NCI-H82 (cell line): ENCODE data around the gene GSAP.
"Not testable (repeated sequence)": the region's sequence is repeated elsewhere in the genome, so short reads cannot be mapped to it uniquely, and the experiment has no call there.

Source experiments
- DNase-seq: peaks from one replicate; lab custom pipeline; 2025; lab: John Stamatoyannopoulos, UW

The GSAP gene, protein sequence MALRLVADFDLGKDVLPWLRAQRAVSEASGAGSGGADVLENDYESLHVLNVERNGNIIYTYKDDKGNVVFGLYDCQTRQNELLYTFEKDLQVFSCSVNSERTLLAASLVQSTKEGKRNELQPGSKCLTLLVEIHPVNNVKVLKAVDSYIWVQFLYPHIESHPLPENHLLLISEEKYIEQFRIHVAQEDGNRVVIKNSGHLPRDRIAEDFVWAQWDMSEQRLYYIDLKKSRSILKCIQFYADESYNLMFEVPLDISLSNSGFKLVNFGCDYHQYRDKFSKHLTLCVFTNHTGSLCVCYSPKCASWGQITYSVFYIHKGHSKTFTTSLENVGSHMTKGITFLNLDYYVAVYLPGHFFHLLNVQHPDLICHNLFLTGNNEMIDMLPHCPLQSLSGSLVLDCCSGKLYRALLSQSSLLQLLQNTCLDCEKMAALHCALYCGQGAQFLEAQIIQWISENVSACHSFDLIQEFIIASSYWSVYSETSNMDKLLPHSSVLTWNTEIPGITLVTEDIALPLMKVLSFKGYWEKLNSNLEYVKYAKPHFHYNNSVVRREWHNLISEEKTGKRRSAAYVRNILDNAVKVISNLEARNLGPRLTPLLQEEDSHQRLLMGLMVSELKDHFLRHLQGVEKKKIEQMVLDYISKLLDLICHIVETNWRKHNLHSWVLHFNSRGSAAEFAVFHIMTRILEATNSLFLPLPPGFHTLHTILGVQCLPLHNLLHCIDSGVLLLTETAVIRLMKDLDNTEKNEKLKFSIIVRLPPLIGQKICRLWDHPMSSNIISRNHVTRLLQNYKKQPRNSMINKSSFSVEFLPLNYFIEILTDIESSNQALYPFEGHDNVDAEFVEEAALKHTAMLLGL

DNA sequence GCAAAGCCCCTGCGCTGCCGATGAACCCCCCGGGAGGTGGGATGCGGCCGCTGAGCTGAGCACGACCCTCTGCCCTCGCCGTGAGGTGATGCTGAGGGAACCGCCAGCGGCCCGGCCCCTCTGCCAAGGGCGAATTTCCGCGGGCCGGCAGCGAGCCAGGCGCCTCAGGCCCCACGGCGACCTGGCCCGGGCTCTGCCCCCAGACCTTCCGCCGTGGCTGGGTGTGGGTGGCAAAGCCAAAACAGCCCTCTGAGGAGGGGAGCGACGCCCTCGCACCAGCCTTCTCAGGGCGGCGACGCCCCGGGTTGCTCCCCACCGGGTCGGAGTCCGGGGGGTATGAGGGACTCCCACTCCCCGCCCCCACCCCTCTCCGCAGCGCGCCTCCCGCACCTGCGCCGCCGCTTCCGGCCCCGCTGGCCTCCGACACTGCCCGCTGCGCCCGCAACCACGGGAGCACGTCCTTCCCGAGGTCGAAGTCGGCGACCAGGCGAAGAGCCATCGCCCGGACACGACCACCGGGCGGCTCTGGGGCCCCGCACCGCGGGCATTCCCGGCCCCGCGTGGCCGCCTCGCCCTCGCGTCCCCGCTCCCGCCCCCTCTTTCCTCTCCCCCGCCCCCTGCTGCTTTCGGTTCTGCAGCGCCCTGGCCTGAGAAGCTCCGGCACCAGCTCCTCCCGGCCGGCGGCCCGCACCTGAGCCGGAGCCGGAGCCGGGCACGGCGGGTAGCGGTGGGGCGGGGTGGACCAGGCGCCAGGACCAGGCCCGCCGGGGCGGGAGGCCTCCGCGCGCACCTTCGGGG is at the start of gene GSAP:
Gene GSAP (minus strand): TSS at position 527 of the 798 bp plus-strand sequence. CDS start 28 bp downstream, at position 499.
- DNase-seq, result peak; percentile 46

DNA sequence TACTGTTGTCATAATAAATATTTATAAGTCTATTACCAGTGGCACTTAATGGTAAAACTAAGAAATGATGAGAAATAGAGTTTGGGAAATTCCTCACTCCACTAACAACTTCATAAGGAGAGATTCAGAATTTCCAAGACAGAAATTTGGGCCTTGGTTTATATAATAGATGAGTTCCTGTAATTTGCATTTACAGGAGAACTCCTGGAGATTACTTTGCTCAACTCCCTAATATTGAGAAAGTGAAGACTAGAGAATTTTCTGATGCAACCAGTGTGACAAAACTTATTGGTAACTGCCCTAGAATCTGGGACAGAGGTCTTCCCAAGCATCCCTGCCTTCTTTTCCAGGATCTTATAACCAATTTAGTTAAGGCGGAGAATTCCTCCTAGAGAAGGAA is 49.1 kb upstream of the GSAP start:
- no peak for DNase-seq

DNA sequence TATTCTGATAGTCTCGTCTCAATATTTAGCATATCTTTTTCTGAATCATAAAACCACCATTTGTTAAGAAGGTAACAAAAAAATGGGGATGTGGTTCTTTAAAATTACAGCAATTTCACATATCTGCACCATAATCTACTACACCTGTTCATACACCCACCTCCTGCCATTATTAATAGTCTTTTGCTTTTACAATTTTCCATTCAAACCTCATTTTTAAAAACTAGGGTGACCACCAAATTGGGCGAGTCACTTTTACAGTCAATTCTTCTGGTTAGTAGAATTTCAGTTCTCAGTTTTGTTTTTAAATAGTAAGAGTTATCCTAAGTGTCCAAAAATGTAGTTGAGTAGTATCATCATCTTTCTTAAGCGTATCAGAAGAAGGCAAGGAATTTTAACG is 48.4 kb upstream of the GSAP start:
- DNase-seq, result no peak

DNA sequence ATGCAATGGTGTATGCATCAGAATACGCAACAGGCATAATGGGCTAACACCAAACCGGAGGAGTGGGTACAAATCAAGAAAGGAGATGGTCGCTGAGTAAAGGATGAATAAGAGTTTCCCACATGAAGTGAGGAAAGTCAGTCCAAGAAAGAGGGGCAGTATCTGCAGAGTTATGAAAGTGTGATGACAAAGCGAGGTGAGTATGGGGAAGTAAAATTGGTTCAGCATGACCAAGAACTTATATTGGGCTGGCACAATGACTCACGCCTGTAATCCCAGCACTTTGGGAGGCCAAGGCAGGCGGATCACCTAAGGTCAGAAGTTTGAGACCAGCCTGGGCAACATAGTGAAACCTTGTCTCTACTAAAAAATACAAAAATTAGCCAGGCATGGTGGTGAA is 47.5 kb upstream of the GSAP start:
- not testable (repeated sequence) for DNase-seq

DNA sequence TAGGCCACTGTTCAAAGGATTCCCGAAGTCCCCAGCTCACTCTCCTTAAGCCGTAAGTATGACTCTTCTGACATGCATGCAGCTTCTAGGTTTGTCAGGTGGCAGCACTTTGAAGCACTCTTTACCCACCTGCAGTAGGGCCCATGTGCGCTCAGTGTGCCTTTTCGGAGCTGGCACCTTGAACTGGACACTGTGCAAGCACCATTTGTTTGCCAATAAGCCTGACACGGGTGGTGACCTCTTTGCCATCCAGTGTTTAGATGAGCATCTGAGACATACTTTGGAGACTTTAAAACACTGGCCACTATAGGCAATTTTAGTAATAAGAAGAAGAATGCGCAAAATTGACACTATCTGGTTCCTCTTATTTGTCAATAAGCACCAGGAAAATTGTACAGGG is 45.7 kb upstream of the GSAP start:
- no peak for DNase-seq

DNA sequence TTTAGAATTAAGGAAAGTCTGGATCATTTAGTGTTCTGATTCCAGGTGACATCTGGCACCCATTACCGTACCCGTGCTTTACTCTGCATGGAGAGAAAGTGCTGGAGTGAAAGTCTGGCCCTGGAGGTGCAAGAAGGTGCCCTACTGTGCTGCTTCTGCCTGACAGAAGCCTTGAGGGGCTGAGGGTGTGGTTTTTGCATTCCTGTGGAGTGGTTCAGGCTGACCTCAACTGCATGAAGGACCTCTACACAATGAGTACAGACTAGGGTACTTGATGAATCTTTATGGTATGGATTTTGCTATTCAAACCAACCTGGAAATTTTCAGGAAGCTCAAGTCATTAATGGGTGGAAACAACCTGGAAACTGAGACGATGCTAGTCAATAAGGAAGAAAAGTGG is 45.1 kb upstream of the GSAP start:
- no peak for DNase-seq

DNA sequence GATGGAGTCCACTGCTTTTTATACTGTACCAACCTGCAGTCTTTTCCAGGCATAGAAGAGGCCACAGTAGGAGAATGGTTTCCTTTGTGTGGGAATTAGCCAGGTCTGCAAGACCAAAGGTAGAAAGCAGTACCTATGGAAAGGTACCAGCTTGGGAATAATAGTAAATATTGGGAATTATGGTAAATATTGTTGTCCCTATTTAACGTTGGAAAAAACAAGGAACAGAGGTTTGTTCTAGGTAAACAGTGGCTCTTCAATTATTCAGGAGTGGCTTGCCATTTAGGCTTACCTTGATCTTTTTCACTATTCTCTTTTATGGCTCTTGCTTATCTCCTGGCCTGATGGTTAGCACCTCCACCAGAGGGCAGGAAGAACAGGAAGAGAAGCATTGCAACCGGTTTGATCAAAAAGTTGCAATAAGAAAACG is 43.9 kb upstream of the GSAP start:
- DNase-seq, result no peak

DNA sequence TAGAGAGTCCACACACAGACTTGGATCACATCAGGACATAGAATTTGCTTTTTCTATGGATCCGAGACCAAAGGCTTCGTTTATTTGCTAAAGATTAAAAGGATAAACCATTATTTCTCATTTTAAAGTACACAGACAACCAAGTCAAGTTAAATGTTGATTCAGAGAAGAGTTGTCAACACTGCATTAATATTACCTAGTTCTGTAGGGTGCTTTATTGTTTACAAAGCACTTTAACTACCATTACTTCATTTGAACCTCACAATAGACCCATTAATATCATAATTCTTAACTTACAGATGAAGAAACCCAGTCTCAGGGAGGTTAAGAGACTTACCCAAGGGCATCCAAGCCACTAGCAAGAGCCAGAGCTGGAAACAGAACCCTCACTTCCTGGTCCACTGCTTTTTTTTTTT is 43.2 kb upstream of the GSAP start:
- DNase-seq, result no peak

DNA sequence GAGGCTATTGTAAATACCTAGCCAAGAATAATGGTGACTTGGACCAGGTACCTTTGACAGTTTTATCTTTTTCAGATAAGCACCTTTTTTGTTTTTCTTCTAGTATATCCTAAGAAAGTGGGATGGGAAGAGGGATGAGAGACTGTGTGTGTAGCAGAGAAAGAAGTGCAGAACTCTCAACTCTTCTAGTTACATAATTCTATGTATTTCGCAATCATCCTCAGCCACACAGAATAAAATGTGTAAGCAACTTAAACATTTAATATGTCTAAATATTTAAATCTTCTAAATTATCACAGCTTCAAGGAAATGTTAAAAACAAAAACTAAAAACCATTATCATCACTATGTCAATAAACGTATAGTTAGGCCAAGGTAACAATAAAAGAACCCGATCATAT is 42.6 kb upstream of the GSAP start:
- DNase-seq, result no peak

DNA sequence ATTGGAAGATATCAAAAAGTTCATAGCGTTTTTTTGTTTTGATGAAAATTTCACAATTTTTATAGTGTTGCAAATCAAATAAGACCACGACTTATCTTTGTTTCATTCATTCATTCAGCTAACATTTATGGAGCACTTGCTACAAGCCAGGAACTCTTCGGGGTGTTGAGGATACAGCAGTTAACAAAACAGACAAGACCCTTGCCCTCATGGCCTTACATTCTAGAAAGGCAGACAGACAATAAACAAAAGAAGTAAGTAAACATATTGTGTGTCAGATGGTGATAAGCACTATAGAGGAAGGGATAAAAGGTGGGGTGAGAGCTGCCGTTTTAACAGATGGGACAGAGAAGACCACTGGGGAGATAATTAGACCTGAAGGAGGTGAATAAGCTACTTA is 41.6 kb upstream of the GSAP start:
- peak; percentile 61 for DNase-seq

DNA sequence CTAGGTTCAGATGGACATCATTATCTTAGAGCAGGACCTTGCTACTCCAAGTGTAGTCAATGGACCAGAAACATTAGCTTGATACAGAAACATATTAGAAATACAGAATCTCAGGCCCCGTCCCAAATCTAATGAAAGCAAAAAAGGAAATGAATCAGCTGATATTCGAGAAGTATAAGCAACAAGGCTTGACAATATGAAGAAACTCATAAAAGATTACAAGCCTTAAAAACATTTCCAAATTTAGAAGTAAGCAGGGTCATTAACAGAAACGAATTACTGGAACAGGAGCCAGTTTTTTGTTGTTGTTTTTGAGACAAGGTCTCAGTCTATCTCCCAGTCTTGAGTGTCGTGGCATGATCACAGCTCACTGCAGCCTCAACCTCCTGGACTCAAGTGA is 40.5 kb upstream of the GSAP start:
- DNase-seq, result no peak

DNA sequence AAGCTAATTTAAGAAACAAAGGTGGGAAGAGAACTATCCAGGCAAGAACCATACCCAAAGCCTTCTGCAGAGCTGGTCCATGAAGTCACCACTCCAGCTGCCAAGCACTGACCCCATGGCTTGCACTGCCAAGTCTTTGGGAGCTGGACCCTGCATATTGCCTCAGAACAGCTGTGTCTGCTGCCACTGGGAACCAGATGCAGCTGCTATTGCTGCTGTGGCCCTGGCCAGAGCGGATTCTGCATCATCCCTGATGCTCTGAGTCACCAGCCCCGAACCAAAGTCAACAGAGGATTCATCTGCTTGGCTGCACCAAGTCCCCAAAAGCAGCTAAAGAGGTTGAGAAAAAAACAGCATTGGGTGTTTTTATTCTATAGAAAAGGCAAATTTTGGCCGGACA is 39.2 kb upstream of the GSAP start:
- no peak for DNase-seq

DNA sequence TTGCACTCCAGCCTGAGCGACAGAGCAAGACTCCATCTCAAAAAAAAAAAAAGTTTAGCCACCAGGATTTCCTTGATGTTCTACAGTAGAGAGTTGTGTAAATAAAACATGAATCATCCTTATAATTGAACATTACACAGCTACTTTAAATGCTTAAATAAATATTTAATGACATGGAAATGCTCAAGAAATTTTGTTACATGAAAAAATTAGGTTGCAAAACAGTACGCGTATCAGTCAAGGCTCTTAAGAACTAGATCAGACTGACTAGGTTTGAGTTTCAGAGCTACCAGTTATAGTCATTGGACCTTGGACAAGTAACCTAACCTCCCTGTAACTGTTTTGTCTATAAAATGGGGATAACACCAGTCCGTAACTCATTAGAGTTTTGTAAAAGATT is 38.7 kb upstream of the GSAP start:
- no peak for DNase-seq

DNA sequence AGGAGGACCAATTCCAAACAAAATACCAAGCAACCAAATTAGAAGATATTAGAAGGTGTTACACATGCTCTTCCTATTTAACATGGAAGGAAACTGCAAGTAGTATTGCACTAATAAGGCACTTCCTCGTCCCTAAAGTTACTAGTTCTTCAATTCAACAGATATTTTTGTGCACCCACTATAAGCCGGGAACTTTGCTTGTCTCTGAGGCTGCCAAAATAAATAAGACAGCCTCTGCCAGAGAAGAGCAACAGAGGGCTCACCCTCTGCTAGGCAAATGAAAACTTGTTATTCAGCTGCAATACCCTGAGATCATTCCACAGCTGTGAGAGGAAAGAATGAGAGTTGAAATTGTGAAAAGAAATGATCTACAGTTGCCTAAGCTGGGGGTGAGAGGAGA is 37.4 kb upstream of the GSAP start:
- DNase-seq, result no peak

DNA sequence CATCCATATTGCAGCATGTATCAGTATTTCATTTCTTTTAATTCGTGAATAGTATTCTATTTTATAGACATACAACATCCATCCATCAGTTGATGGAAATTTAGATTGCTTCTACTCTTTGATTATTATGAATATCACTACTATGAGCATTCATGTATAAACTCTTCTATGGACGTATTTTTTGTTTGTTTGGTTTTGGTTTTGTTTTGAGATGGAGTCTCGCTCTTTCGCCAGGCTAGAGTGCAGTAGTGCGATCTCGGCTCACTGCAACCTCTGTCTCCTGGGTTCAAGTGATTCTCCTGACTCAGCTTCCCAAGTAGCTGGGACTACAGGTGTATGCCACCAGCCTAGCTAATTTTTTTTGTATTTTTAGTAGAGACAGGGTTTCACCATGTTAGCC is 35.8 kb upstream of the GSAP start:
- DNase-seq, result not testable (repeated sequence)

DNA sequence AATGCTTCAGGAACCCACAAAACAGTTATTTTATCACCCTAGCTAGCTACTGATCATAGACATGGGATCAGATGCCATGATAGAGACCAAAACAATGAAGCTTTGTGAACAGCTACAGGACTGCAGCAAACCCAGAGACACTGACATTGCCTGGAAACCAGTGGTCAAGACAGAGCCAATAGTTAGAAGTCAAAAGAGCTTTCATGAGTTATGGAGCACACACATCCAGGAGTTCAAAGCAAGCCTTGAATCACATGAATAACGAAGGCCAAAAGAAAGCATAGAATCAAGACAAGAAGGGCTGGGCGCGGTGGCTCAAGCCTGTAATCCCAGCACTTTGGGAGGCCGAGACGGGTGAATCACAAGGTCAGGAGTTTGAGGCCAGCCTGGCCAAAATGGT is 34.5 kb upstream of the GSAP start:
- no peak for DNase-seq

DNA sequence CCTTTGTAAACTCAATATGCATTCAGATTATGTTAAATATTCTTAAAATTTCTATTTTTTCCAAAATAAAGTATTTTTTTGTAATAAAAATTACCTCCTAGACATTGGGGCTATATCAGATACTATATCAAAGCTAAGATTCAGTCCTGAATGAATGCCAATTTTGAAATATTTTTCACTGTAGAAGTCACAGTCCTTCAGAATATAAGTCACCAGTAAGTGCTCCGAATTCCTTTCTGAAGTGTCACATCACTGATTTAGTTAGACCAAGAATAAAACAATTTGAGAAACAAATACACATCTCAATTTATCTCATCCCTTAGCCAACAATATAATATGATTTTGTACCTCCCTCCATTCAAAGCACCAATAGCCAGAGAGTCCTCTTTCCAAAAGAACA is 33.9 kb upstream of the GSAP start:
- no peak for DNase-seq

DNA sequence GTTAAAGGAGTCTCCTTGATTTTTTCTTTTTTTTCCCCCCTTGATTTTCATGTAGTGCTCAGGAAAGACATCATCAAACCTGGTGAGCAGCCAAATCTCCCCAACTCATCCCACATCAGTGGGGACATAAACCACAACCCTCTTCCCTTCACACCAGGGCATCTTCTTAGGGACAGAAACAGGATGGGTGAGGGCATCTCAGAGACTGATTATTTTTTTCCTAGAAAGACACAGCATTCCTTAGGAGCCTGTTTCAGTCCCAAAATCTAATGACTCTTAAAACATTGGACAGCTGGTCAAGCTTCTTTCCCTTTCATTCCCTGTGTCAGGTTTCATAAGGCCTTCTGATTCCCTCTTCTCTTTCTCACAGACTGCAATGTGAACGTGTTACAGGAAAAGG is 31.5 kb upstream of the GSAP start:
- DNase-seq, result no peak

DNA sequence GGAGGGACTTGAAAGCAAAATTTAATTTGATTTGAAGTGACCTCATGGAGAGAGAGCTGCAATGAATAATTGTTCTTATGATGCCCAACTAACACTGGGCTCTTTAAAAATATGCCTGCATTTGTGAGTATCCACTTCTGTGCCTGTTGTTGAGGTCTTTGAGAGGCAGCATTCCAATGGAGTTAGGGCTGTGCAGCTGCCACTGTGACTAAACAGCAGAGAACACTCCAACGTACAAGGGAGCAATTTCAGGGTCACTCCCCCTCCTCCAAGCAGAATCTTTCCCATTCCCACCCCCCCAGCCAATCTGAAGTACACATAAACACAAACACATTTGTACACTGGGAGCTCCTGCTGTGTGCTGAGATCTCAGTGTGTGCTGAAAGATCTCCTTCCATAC is 28.0 kb upstream of the GSAP start:
- no peak for DNase-seq

DNA sequence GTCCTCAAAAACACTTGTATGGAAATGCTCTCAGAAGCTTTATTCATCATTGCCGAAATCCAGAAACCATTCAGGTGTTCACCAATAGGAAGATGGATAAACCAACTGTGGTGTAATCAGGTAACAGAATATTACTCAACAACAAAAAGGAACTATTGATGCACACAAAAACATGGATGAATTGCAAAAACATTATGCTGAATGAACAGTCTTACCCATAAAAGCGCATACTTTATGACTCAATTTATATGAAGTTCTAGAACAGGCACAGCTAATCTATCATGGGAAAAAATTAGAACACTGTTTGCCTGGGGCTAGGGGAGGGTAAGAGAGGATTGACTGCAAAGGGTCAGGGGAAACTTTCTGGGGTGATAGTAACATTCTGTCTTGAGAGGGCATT is 26.9 kb upstream of the GSAP start:
- no peak for DNase-seq

DNA sequence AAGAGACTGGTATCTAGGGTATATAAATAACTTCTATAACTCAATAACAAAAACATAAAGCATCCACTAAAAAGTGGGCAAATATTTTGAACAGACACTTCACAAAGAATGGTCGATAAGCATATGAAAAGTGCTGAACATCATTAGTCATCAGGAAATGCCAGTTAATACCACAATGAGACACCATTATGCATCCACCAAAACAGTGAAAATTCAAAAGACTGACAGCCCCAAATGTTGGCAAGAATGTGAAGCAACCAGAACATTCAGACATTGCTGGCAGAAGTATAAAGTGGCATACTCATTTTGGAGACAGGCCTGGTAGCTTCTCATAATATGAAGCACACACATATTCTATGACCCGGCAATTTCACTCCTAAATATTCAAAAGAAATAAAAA is 26.5 kb upstream of the GSAP start:
- no peak for DNase-seq

DNA sequence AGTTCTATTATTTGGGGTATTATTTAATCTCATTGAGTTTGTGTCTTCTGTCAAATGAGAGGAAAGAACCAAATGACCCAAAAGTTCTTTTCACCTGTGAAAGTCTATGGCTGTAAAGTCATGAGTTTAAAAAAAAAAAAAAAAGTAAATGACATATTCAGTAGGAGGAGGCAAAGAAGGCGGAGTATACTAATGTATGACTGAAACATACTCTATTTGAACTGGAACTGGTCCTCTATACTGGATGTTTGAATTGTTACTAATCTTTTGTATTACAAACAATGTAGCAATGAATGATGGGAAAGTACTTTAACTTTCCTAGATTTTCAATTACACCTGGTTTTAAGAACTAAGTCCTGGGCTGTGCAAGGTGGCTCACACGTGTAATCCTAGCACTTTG is 24.9 kb upstream of the GSAP start:
- DNase-seq, result no peak

DNA sequence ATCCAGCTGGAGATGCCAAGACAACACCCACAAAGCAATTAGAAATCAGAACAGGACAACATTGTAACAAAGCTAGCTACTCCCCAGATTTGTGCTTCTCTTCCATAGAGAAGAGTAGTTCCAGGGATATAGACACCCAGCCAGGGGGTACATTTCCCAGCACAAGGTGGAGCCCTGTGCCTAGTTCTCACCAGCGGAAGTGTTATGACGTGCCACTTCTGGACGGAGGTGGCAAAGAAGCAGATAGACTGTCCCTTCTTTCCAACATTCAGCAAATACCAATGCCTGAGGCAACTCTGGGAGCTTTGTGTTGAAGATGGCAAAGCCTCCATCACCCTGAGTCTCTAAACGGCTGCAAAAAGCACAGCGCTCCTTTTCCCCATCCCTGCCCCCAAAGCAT is 23.4 kb upstream of the GSAP start:
- DNase-seq, result peak; percentile 45
